Stomach (tissue), 9 donors: Measurements from ENCODE around the gene TMEM176B. TPM values are rescaled to one million over a fixed set of nuclear protein-coding genes. Genes with fewer than 3 reads are reported as not detected.

Experiments
- DNase-seq, 2 donors: peaks; one replicate each; pipeline versions ENCODE4 v3.0.0 to v3.0.0-alpha.2; 2013 to 2019
- H3K27ac ChIP-seq, 5 donors: fragments of 200-600 bp in 4 of 5; sonication (generic) in 4 of 5; one replicate each; pipeline ENCODE4 v1.5.1; 2013 to 2019; ENCODE audit warnings: mild to moderate bottlenecking in 1 of 5, moderate library complexity in 1 of 5
- H3K27me3 ChIP-seq, 3 donors: fragments of 200-600 bp; sonication (generic); one replicate each; pipeline ENCODE4 v1.5.1; 2017 to 2019; ENCODE audit warnings: mixed run types in 1 of 3
- H3K36me3 ChIP-seq, 4 donors: fragments of 200-600 bp; sonication (generic); 1 replicate in 3 of 4; 2 replicates in 1 of 4; pipeline ENCODE4 v1.5.1; 2016 to 2019
- H3K4me1 ChIP-seq, 4 donors: fragments of 200-600 bp; sonication (generic); one replicate each; pipeline ENCODE4 v1.5.1; 2016 to 2019
- H3K4me3 ChIP-seq, 4 donors: fragments of 200-600 bp; sonication (generic) in 3 of 4; one replicate each; pipeline ENCODE4 v1.5.1; 2016 to 2019; ENCODE audit warnings: mild to moderate bottlenecking in 1 of 4
- H3K9me3 ChIP-seq, 4 donors: fragments of 200-600 bp; sonication (generic); one replicate each; pipeline ENCODE4 v1.5.1; 2016 to 2019
- CTCF ChIP-seq, 7 experiments: fragments of 450-650 bp in 4 of 7; fragments of 200-600 bp in 3 of 7; sonication (generic) in 3 of 7; IDR thresholded peaks; one replicate each; pipeline ENCODE4 v1.5.1; 2016 to 2019; ENCODE audit warnings: antibody characterized with exemption in 7 of 7, control low read depth in 2 of 7, mild to moderate bottlenecking in 1 of 7
- EP300 ChIP-seq: sonication (generic); formaldehyde crosslinking; IDR thresholded peaks from one replicate; pipeline ENCODE4 v1.6.1; 2017; ENCODE audit warnings: antibody characterized with exemption
- POLR2A ChIP-seq, 4 donors: fragments of 450-650 bp; IDR thresholded peaks; one replicate each; pipeline ENCODE4 v1.6.1; 2016; ENCODE audit warnings: antibody characterized with exemption in 4 of 4, control low read depth in 2 of 4, mild to moderate bottlenecking in 1 of 4, moderate library complexity in 1 of 4
- POLR2AphosphoS5 ChIP-seq, 3 donors: sonication (generic); formaldehyde crosslinking; IDR thresholded peaks; one replicate each; pipeline ENCODE4 v1.6.1; 2016; ENCODE audit warnings: antibody characterized with exemption in 3 of 3
- WGBS, 5 donors: extraction: QIAGEN DNeasy Blood & Tissue Kit in 3 of 5; methylation state at CpG; one replicate each; pipeline versions ENCODE4 v1.1.5 to v1.1.7; 2013 to 2018; 5-methylcytosine and 5-hydroxymethylcytosine counted together
- intact Hi-C: fragments of 100-400 bp; cut with DNase I; formaldehyde crosslinking; loops from one replicate; pipeline ENCODE4 v1.15.1; 2023; ENCODE audit warnings: low total_unique reads
- polyA plus RNA-seq, 3 donors: library from polyadenylated mRNA; stranded (reverse); fragments of 200-250 nt; gene quantifications; one replicate each; pipeline ENCODE4 v1.2.3, GENCODE V29; 2013
- total RNA-seq, 5 donors: library from RNA; depleted of rRNA; stranded (reverse); fragments of >200 nt; gene quantifications; one replicate each; pipeline versions ENCODE4 v1.1.0 to v1.2.3, GENCODE V29; 2014 to 2016
- donor health status: healthy with polysubstance abuse.
- donor health status: Bipolar disorder and iron deficiency.
- donor health status: healthy.

Gene TMEM176B
- total and polyA plus RNA-seq, 8 donors = 29.4 to 157 (median 88.8) TPM

GRCh38 chr7:150745086-150745485 lies 55.1 kb downstream of the TMEM176B start:
- Histone ChIP-seq H3K36me3 (peaks cover 0 to 22% (median 8%) of the 10 kb centered on the region in 4 donors), H3K9me3 (no peaks in the 10 kb centered on the region), H3K27me3 (no peaks in the 10 kb centered on the region), H3K4me1 (peaks cover 0 to 34% (median 18%) of the 10 kb centered on the region in 4 donors), H3K27ac (no peak overlapping the region), H3K4me3 (no peak overlapping the region)
- 78 to 79% (median 79%) methylated on average over 5 of the region's 5 CpGs for WGBS, 5 donors
- intact Hi-C loops = loop anchor here (10.0 kb wide), 1 partner anchor 270 kb away; no protein-coding TSS in a partner anchor
- DNase-seq = no peak
- TF ChIP-seq POLR2AphosphoS5 (IDR thresholded peaks at IDR 0.05) = no peak
- no peak for TF ChIP-seq EP300
- TF ChIP-seq POLR2A (IDR thresholded peaks at IDR 0.05) = no peak
- no peak for TF ChIP-seq CTCF (IDR thresholded peaks at IDR 0.05)

GRCh38 chr7:150744041-150744656 lies 56.0 kb downstream of the TMEM176B start:
- Histone ChIP-seq H3K4me1 (peaks cover 0 to 34% (median 18%) of the 10 kb centered on the region in 4 donors), H3K27me3 (no peaks in the 10 kb centered on the region), H3K9me3 (no peaks in the 10 kb centered on the region), H3K27ac (no peak overlapping the region), H3K36me3 (peaks cover 0 to 22% (median 8%) of the 10 kb centered on the region in 4 donors), H3K4me3 (peak overlapping the region in 1 of 4 donors; percentile 3)
- DNase-seq = no peak
- TF ChIP-seq POLR2A (IDR thresholded peaks at IDR 0.05) (no peak), EP300 (no peak), CTCF (IDR thresholded peaks at IDR 0.05) (no peak)
- intact Hi-C loops = loop anchor here (10.0 kb wide), 1 partner anchor 269 kb away; no protein-coding TSS in a partner anchor
- WGBS, 5 donors = 69 to 83% (median 75%) methylated on average over 8 of the region's 8 CpGs

- Histone ChIP-seq H3K4me1 (peaks cover 4 to 34% (median 18%) of the 10 kb centered on the region in 4 donors), H3K4me3 (peak overlapping the region in 2 of 4 donors; percentile 9 to 23), H3K36me3 (peaks cover 0 to 22% (median 8%) of the 10 kb centered on the region in 4 donors), H3K9me3 (no peaks in the 10 kb centered on the region), H3K27me3 (peaks cover 0 to 5% (median 0%) of the 10 kb centered on the region in 3 donors), H3K27ac (peak overlapping the region in 1 of 5 donors; percentile 7)
- intact Hi-C loops = loop anchor here (10.0 kb wide), 1 partner anchor 268 kb away; no protein-coding TSS in a partner anchor
- no peak for DNase-seq
- 71 to 83% (median 82%) methylated on average over 14 of the region's 14 CpGs for WGBS, 5 donors
- TF ChIP-seq POLR2A (IDR thresholded peaks at IDR 0.05) (no peak), POLR2AphosphoS5 (IDR thresholded peaks at IDR 0.05) (no peak), CTCF (IDR thresholded peaks at IDR 0.05) (no peak), EP300 (no peak)
Observed at GRCh38 chr7:150742286-150742968, 57.7 kb downstream of the TMEM176B start.

Other genes starting within 250 kb of the TMEM176B start
- gene GIMAP4, start 233.0 kb downstream of the TMEM176B start, total RNA-seq = 10 to 100 TPM in 3 of 5 donors, under 1 TPM in 1, not detected in 1; 0.89 to 79.9 (median 19.7) TPM
- 10 to 100 TPM; 11.2 to 16.6 (median 12.2) TPM for gene GIMAP4, start 233.0 kb downstream of the TMEM176B start, polyA plus RNA-seq
- gene GIMAP6, start 168.0 kb downstream of the TMEM176B start, total RNA-seq = 10 to 100 TPM in 2 of 5 donors, 1 to 10 TPM in 2, under 1 TPM in 1; 0.89 to 18.4 (median 5.8) TPM
- gene GIMAP6, start 168.0 kb downstream of the TMEM176B start, polyA plus RNA-seq = 10 to 100 TPM in 1 of 3 donors, 1 to 10 TPM in 2; 5.6 to 10.2 (median 6.2) TPM
- gene GIMAP2, start 114.7 kb downstream of the TMEM176B start, total RNA-seq = 1 to 10 TPM in 3 of 5 donors, under 1 TPM in 1, not detected in 1; 0.58 to 8.3 (median 3.6) TPM
- 1 to 10 TPM; 2.6 to 5.3 (median 4.4) TPM for gene GIMAP2, start 114.7 kb downstream of the TMEM176B start, polyA plus RNA-seq
- gene GIMAP1, start 83.8 kb downstream of the TMEM176B start, total RNA-seq = 1 to 10 TPM in 3 of 5 donors, under 1 TPM in 1, not detected in 1; 0.45 to 5.8 (median 4.7) TPM
- 1 to 10 TPM; 2.3 to 2.7 (median 2.4) TPM for gene GIMAP1, start 83.8 kb downstream of the TMEM176B start, polyA plus RNA-seq
- 10 to 100 TPM in 4 of 5 donors, 1 to 10 TPM in 1; 7.0 to 25.2 (median 20.9) TPM for gene GIMAP5, start 62.9 kb downstream of the TMEM176B start, total RNA-seq
- gene GIMAP5, start 62.9 kb downstream of the TMEM176B start, polyA plus RNA-seq = 10 to 100 TPM; 10.0 to 16.3 (median 14.0) TPM
- 100 to 1,000 TPM in 1 of 5 donors, 10 to 100 TPM in 4; 14.7 to 116 (median 35.8) TPM for gene TMEM176A, start 405 bp upstream of the TMEM176B start, total RNA-seq
- gene TMEM176A, start 405 bp upstream of the TMEM176B start, polyA plus RNA-seq = 10 to 100 TPM; 21.4 to 92.0 (median 62.0) TPM
- gene AOC1, start 52.2 kb upstream of the TMEM176B start, total RNA-seq = 100 to 1,000 TPM in 1 of 5 donors, 1 to 10 TPM in 1, under 1 TPM in 1, not detected in 2; 0.72 to 105 (median 4.6) TPM
- gene AOC1, start 52.2 kb upstream of the TMEM176B start, polyA plus RNA-seq = 1 to 10 TPM in 1 of 3 donors, under 1 TPM in 2; 0.31 to 1.3 (median 0.46) TPM
- 10 to 100 TPM in 2 of 5 donors, 1 to 10 TPM in 3; 4.5 to 77.7 (median 8.8) TPM for gene KCNH2, start 178.0 kb upstream of the TMEM176B start, total RNA-seq
- 10 to 100 TPM in 1 of 3 donors, 1 to 10 TPM in 2; 4.0 to 13.4 (median 4.2) TPM for gene KCNH2, start 178.0 kb upstream of the TMEM176B start, polyA plus RNA-seq
- gene NOS3, start 190.7 kb upstream of the TMEM176B start, total RNA-seq = 10 to 100 TPM in 3 of 5 donors, 1 to 10 TPM in 2; 6.2 to 45.1 (median 27.7) TPM
- 1 to 10 TPM; 2.5 to 5.3 (median 4.4) TPM for gene NOS3, start 190.7 kb upstream of the TMEM176B start, polyA plus RNA-seq
- 10 to 100 TPM in 1 of 5 donors, under 1 TPM in 1, not detected in 3; 0.55 to 33.0 TPM for gene ATG9B, start 224.1 kb upstream of the TMEM176B start, total RNA-seq
- 10 to 100 TPM in 1 of 3 donors, under 1 TPM in 1, not detected in 1; 0.31 to 17.1 TPM for gene ATG9B, start 224.1 kb upstream of the TMEM176B start, polyA plus RNA-seq
- gene ABCB8, start 228.1 kb upstream of the TMEM176B start, total RNA-seq = 10 to 100 TPM; 14.1 to 57.2 (median 33.9) TPM
- 10 to 100 TPM in 1 of 3 donors, 1 to 10 TPM in 2; 9.5 to 19.1 (median 10.0) TPM for gene ABCB8, start 228.1 kb upstream of the TMEM176B start, polyA plus RNA-seq
- 10 to 100 TPM in 2 of 5 donors, under 1 TPM in 3; 0.29 to 25.9 (median 0.43) TPM for gene ASIC3, start 248.2 kb upstream of the TMEM176B start, total RNA-seq
- gene ASIC3, start 248.2 kb upstream of the TMEM176B start, polyA plus RNA-seq = 1 to 10 TPM; 2.7 to 4.7 (median 3.7) TPM